KMS-11 (cell line): ENCODE measurements around the gene IL24.
A peak's percentile ranks its signal among the peaks of the same experiment; 100 is the strongest.

Experiments
- H2AFZ ChIP-seq: fragments of 200-600 bp; sonication (generic); 2 replicates; pipeline ENCODE4 v1.6.1; 2016; ENCODE audit warnings: antibody characterized with exemption, mixed run types, low read depth
- H3K27ac ChIP-seq: fragments of 200-600 bp; sonication (generic); 2 replicates; pipeline ENCODE4 v1.6.1; 2016; ENCODE audit warnings: mild to moderate bottlenecking, mixed run types
- H3K27me3 ChIP-seq: fragments of 200-600 bp; sonication (generic); 2 replicates; pipeline ENCODE4 v1.6.1; 2017; ENCODE audit warnings: mild to moderate bottlenecking, low read depth, mixed run types, moderate library complexity; ENCODE audit not compliant: insufficient read depth
- H3K36me3 ChIP-seq: fragments of 200-600 bp; sonication (generic); 2 replicates; pipeline ENCODE4 v1.6.1; 2017; ENCODE audit warnings: mild to moderate bottlenecking, mixed run types; ENCODE audit not compliant: insufficient read depth
- H3K4me1 ChIP-seq: fragments of 200-600 bp; sonication (generic); 2 replicates; pipeline ENCODE4 v1.6.1; 2016; ENCODE audit warnings: mild to moderate bottlenecking, low read depth, mixed run types; ENCODE audit not compliant: poor library complexity, severe bottlenecking
- H3K4me2 ChIP-seq: fragments of 200-600 bp; sonication (generic); 2 replicates; pipeline ENCODE4 v1.7.0; 2016; ENCODE audit warnings: mild to moderate bottlenecking, mixed run types
- H3K4me3 ChIP-seq: fragments of 200-600 bp; sonication (generic); IDR thresholded peaks from 2 replicates; pipeline ENCODE4 v1.6.1; 2017; ENCODE audit warnings: low read depth, low read length, mixed read lengths; ENCODE audit not compliant: insufficient read depth
- H3K79me2 ChIP-seq: fragments of 200-600 bp; sonication (generic); 2 replicates; pipeline ENCODE4 v1.6.1; 2016; ENCODE audit warnings: low read depth, mixed run types; ENCODE audit not compliant: insufficient read depth
- H3K9ac ChIP-seq: fragments of 200-600 bp; sonication (generic); 2 replicates; pipeline ENCODE4 v1.6.1; 2016; ENCODE audit warnings: mild to moderate bottlenecking, mixed run types
- H4K20me1 ChIP-seq: fragments of 200-600 bp; sonication (generic); 2 replicates; pipeline ENCODE4 v1.6.1; 2016; ENCODE audit warnings: mild to moderate bottlenecking, mixed run types; ENCODE audit not compliant: insufficient read depth
- CTCF ChIP-seq: fragments of 200-600 bp; sonication (generic); conservative IDR thresholded peaks from 2 replicates; pipeline ENCODE4 v1.6.1; 2017; ENCODE audit warnings: low read depth, mild to moderate bottlenecking, antibody characterized with exemption, low read length, moderate library complexity, mixed read lengths

Gene IL24

GRCh38 chr1:206867239-206867638 lies 30.0 kb upstream of the IL24 start:
- Histone ChIP-seq H3K27ac (no peak overlapping the region), H2AFZ (no peak overlapping the region), H3K27me3 (no peaks in the 10 kb centered on the region), H3K79me2 (no peaks in the 10 kb centered on the region), H3K4me2 (no peak overlapping the region), H3K4me1 (peaks cover 9% of the 10 kb centered on the region), H4K20me1 (no peaks in the 10 kb centered on the region), H3K9ac (no peak overlapping the region), H3K4me3 (no peak overlapping the region), H3K36me3 (no peaks in the 10 kb centered on the region)
- no peak for TF ChIP-seq CTCF

DNA sequence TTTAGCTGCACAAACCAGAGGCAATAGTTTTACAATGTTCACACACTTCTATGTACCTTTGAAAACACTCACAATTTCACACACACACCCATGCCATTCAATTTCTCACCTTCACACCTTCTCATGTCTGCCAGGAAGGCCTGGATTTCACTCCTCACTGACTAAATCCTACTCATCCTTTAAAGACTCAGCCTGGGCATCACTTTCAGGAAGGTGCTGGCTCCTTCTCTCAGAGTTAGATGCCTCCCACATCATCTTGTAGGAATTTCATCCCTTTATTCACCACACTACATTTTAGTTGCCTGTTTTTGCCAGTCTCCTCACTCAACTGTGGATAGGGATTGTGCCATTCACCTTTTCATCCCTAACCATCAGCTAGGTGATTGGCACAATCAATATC lies 29.5 kb upstream of the IL24 start:
- Histone ChIP-seq H3K79me2 (no peaks in the 10 kb centered on the region), H4K20me1 (no peaks in the 10 kb centered on the region), H3K4me1 (peaks cover 13% of the 10 kb centered on the region), H2AFZ (no peak overlapping the region), H3K27me3 (no peaks in the 10 kb centered on the region), H3K36me3 (no peaks in the 10 kb centered on the region), H3K4me2 (no peak overlapping the region), H3K9ac (no peak overlapping the region), H3K27ac (no peak overlapping the region), H3K4me3 (no peak overlapping the region)
- no peak for TF ChIP-seq CTCF

- Histone ChIP-seq H3K27me3 (no peaks in the 10 kb centered on the region), H3K4me1 (peaks cover 13% of the 10 kb centered on the region), H3K4me2 (no peak overlapping the region), H3K4me3 (no peak overlapping the region), H3K79me2 (no peaks in the 10 kb centered on the region), H2AFZ (no peak overlapping the region), H3K9ac (no peak overlapping the region), H3K36me3 (no peaks in the 10 kb centered on the region), H3K27ac (no peak overlapping the region), H4K20me1 (no peaks in the 10 kb centered on the region)
- TF ChIP-seq CTCF: no peak
These were observed 29.0 kb upstream of the IL24 start for GRCh38 chr1:206868264-206868663.

- Histone ChIP-seq H3K4me1 (peaks cover 13% of the 10 kb centered on the region), H4K20me1 (no peaks in the 10 kb centered on the region), H3K27me3 (no peaks in the 10 kb centered on the region), H3K4me3 (no peak overlapping the region), H3K79me2 (no peaks in the 10 kb centered on the region), H2AFZ (peak overlapping the region; percentile 14; the same call in 1 of the 2 replicates), H3K4me2 (peak overlapping the region; percentile 22), H3K27ac (no peak overlapping the region), H3K9ac (no peak overlapping the region), H3K36me3 (no peaks in the 10 kb centered on the region)
- no peak for TF ChIP-seq CTCF
These were observed 25.1 kb upstream of the IL24 start for GRCh38 chr1:206872139-206872538.
